GM12892 (cell line): Measurements from ENCODE around the gene DTWD1.

Experiments used
- POLR2AphosphoS5 ChIP-seq: IDR thresholded peaks from 2 replicates; pipeline ENCODE4 v1.6.1; 2011; ENCODE audit warnings: low read depth, low read length, control low read depth
- TAF1 ChIP-seq: IDR thresholded peaks from 2 replicates; pipeline ENCODE4 v1.6.1; 2011; ENCODE audit warnings: low read depth, mild to moderate bottlenecking, control low read depth, low read length, borderline replicate concordance

GRCh38 chr15:49620658-49621368, at the start of gene DTWD1, which contains the start of gene FAM227B:
- TF ChIP-seq TAF1 (peak; percentile 89), POLR2AphosphoS5 (peak; percentile 91)
